IMR-90 (cell line): ENCODE measurements around the gene KDM2A. TPM values are rescaled to one million over a fixed set of nuclear protein-coding genes. Genes with fewer than 3 reads are reported as not detected.

ENCODE experiments used
- ATAC-seq: fragments of 200-7000 bp; cut with Tn5 transposase; 2 replicates; pipeline ENCODE4 v1.9.1; 2020; ENCODE audit warnings: low read depth, mild to moderate bottlenecking, moderate library complexity
- BruUV-seq: library from RNA; stranded (reverse); fragments of 400-500 nt; replicated peaks from 2 replicates; lab custom pipeline; 2021; lab: Mats Ljungman, UMichigan
- CTCF ChIA-PET: fragments of 300-600 bp; formaldehyde crosslinking; extraction: SDS; loops from one replicate; lab custom pipeline; 2021; ENCODE audit warnings: antibody characterized with exemption; lab: Yijun Ruan, JAX
- POLR2A ChIA-PET: fragments of 300-600 bp; sonication (Branson Sonifier 250); formaldehyde crosslinking; loops from one replicate; lab custom pipeline; 2022; ENCODE audit warnings: antibody characterized with exemption; ENCODE audit not compliant: unreplicated experiment; lab: Charles Lee
- DNase-seq: peaks from one replicate; pipeline ENCODE4 v3.0.0; 2013
- H2AFZ ChIP-seq: replicated peaks from 2 replicates; pipeline ENCODE3; 2013; ENCODE audit warnings: low read length, mild to moderate bottlenecking; ENCODE audit not compliant: poor library complexity
- H2AK5ac ChIP-seq: 2 replicates; pipeline ENCODE4 v1.6.1; 2013; ENCODE audit warnings: low read depth, low read length, inconsistent platforms
- H2AK9ac ChIP-seq: replicated peaks from 2 replicates; pipeline ENCODE3; 2013; ENCODE audit warnings: mild to moderate bottlenecking, low read depth, low read length, moderate library complexity; ENCODE audit not compliant: poor library complexity
- H2BK120ac ChIP-seq: 2 replicates; pipeline ENCODE4 v1.6.1; 2013; ENCODE audit warnings: low read depth, low read length, inconsistent platforms
- H2BK15ac ChIP-seq: 3 replicates; pipeline ENCODE4 v1.6.1; 2013; ENCODE audit warnings: low read depth, low read length, inconsistent platforms
- H2BK20ac ChIP-seq: 2 replicates; pipeline ENCODE4 v1.6.1; 2013; ENCODE audit warnings: low read depth, mild to moderate bottlenecking, inconsistent platforms, low read length, moderate library complexity
- H2BK5ac ChIP-seq: 2 replicates; pipeline ENCODE4 v1.6.1; 2013; ENCODE audit warnings: mild to moderate bottlenecking, low read depth, low read length, inconsistent platforms; ENCODE audit not compliant: poor library complexity, severe bottlenecking
- H3K14ac ChIP-seq: replicated peaks from 2 replicates; pipeline ENCODE4 v1.6.1; 2013; ENCODE audit warnings: low read depth, low read length, inconsistent platforms
- H3K18ac ChIP-seq: 2 replicates; pipeline ENCODE4 v1.6.1; 2013; ENCODE audit warnings: low read depth, low read length, control low read depth
- H3K23ac ChIP-seq: 2 replicates; pipeline ENCODE4 v1.6.1; 2013; ENCODE audit warnings: low read depth, low read length, inconsistent platforms
- H3K27ac ChIP-seq: 2 replicates; pipeline ENCODE4 v1.5.1; 2013; ENCODE audit warnings: mild to moderate bottlenecking, control low read depth, low read length; ENCODE audit not compliant: insufficient read depth
- H3K27me3 ChIP-seq: 2 replicates; pipeline ENCODE4 v1.6.1; 2013; ENCODE audit warnings: low read length; ENCODE audit not compliant: control insufficient read depth, insufficient read depth
- H3K36me3 ChIP-seq: 2 replicates; pipeline ENCODE4 v1.6.1; 2013; ENCODE audit warnings: low read length, mixed read lengths; ENCODE audit not compliant: control insufficient read depth, insufficient read depth
- H3K4ac ChIP-seq: 2 replicates; pipeline ENCODE4 v1.6.1; 2013; ENCODE audit warnings: low read depth, low read length, inconsistent platforms
- H3K4me1 ChIP-seq: 2 replicates; pipeline ENCODE4 v1.6.1; 2013; ENCODE audit warnings: low read length, mixed read lengths; ENCODE audit not compliant: control insufficient read depth, insufficient read depth
- H3K4me2 ChIP-seq: 2 replicates; pipeline ENCODE4 v1.6.1; 2013; ENCODE audit warnings: low read depth, mild to moderate bottlenecking, control low read depth, low read length, moderate library complexity
- H3K4me3 ChIP-seq: 2 replicates; pipeline ENCODE4 v1.5.1; 2013; ENCODE audit warnings: low read depth, mild to moderate bottlenecking, control low read depth, low read length, moderate library complexity; ENCODE audit not compliant: insufficient read depth
- H3K56ac ChIP-seq: 2 replicates; pipeline ENCODE4 v1.6.1; 2013; ENCODE audit warnings: low read length, inconsistent platforms; ENCODE audit not compliant: insufficient read depth; ENCODE audit errors: extremely low read depth
- H3K79me1 ChIP-seq, 2 experiments: 2 replicates each; pipeline ENCODE4 v1.6.1; 2013; ENCODE audit warnings: low read length in 2 of 2, inconsistent platforms in 1 of 2, low read depth in 1 of 2
- H3K9ac ChIP-seq: 2 replicates; pipeline ENCODE4 v1.6.1; 2013; ENCODE audit warnings: low read depth, low read length, control low read depth
- H3K9me1 ChIP-seq: 2 replicates; pipeline ENCODE4 v1.6.1; 2013; ENCODE audit warnings: low read length, inconsistent platforms; ENCODE audit not compliant: insufficient read depth
- H3K9me3 ChIP-seq: 2 replicates; pipeline ENCODE4 v1.6.1; 2013; ENCODE audit warnings: low read length; ENCODE audit not compliant: control insufficient read depth, insufficient read depth
- H4K20me1 ChIP-seq: 2 replicates; pipeline ENCODE4 v1.6.1; 2013; ENCODE audit warnings: low read length, inconsistent platforms; ENCODE audit not compliant: insufficient read depth
- H4K5ac ChIP-seq: 2 replicates; pipeline ENCODE4 v1.6.1; 2013; ENCODE audit warnings: mild to moderate bottlenecking, low read depth, low read length, control low read depth
- H4K8ac ChIP-seq, 2 experiments: 2 replicates each; pipeline ENCODE4 v1.6.1; 2013; ENCODE audit warnings: low read depth in 2 of 2, low read length in 2 of 2, control low read depth in 1 of 2, inconsistent platforms in 1 of 2
- H4K91ac ChIP-seq: 2 replicates; pipeline ENCODE4 v1.6.1; 2013; ENCODE audit warnings: low read depth, low read length, inconsistent platforms; ENCODE audit not compliant: insufficient read depth
- CEBPB ChIP-seq: IDR thresholded peaks from 2 replicates; pipeline ENCODE4 v1.6.1; 2012; ENCODE audit warnings: low read depth, low read length, improper control_type of control experiment
- POLR2A ChIP-seq: IDR thresholded peaks from 2 replicates; pipeline ENCODE4 v1.6.1; 2012; ENCODE audit warnings: mild to moderate bottlenecking, low read depth, low read length
- RCOR1 ChIP-seq: IDR thresholded peaks from 2 replicates; pipeline ENCODE4 v1.6.1; 2012; ENCODE audit warnings: mild to moderate bottlenecking, low read length, improper control_type of control experiment; ENCODE audit not compliant: insufficient replicate concordance
- WGBS, 2 experiments: methylation state at CpG; one replicate each; pipeline versions ENCODE4 v1.1.5 to v1.1.7; 2013; ENCODE audit warnings: missing lambda C conversion rate in 2 of 2; ENCODE audit not compliant: insufficient read length in 1 of 2; ENCODE audit errors: extremely low coverage in 2 of 2; 5-methylcytosine and 5-hydroxymethylcytosine counted together
- dilution Hi-C: fragments of 300-500 bp; cut with HindIII; formaldehyde crosslinking; loops from one replicate; pipeline ENCODE4 v1.14.3; 2018; ENCODE audit warnings: low sequenced_read_pairs; ENCODE audit not compliant: unreplicated experiment
- in situ Hi-C: fragments of 300-500 bp; cut with MboI; formaldehyde crosslinking; loops from 3 replicates; pipeline ENCODE4 v1.14.3; 2019; ENCODE audit warnings: low sequenced_read_pairs, inconsistent platforms, mixed read lengths
- intact Hi-C: fragments of 100-400 bp; cut with micrococcal nuclease; formaldehyde crosslinking; loops from 2 replicates; pipeline ENCODE4 v1.10.0; 2022
- polyA plus RNA-seq, 3 experiments: library from polyadenylated mRNA; depleted of rRNA; stranded (reverse); fragments of >200 nt; gene quantifications; 2 replicates each; pipeline ENCODE4 v1.2.3, GENCODE V29; 2012; ENCODE audit warnings: low replicate concordance in 1 of 3
- total RNA-seq: library from RNA; depleted of rRNA; stranded (reverse); fragments of >200 nt; gene quantifications from 2 replicates; pipeline ENCODE4 v1.2.3, GENCODE V29; 2012

KDM2A gene
- total and polyA plus RNA-seq, 2 of the 4 experiments (the other 2 are of a cell fraction): 26.7 to 42.6 TPM

GRCh38 chr11:67230406-67230805, 111.3 kb downstream of the KDM2A start:
- Histone ChIP-seq H2BK120ac (no peak overlapping the region), H4K91ac (no peak overlapping the region), H3K4me1 (no peaks in the 10 kb centered on the region), H3K9me3 (no peaks in the 10 kb centered on the region), H3K4ac (no peak overlapping the region), H2AFZ (no peak overlapping the region), H3K14ac (no peak overlapping the region), H3K4me3 (no peak overlapping the region), H3K27me3 (no peaks in the 10 kb centered on the region), H3K36me3 (peaks cover 38% of the 10 kb centered on the region), H4K5ac (no peak overlapping the region), H2BK5ac (no peak overlapping the region), H2AK9ac (no peak overlapping the region), H2BK15ac (no peak overlapping the region), H3K18ac (no peak overlapping the region), H4K20me1 (no peaks in the 10 kb centered on the region; the same call in 1 of the 2 replicates), H2AK5ac (no peak overlapping the region), H3K27ac (no peak overlapping the region), H4K8ac (no peak overlapping the region), H3K23ac (no peak overlapping the region), H3K9me1 (peaks cover 6% of the 10 kb centered on the region; the same call in 1 of the 2 replicates), H3K4me2 (no peak overlapping the region), H2BK20ac (no peak overlapping the region), H3K79me1 (peaks cover 13 to 22% of the 10 kb centered on the region in 2 experiments), H3K9ac (no peak overlapping the region), H3K56ac (no peak overlapping the region)
- WGBS, 2 experiments: no CpG with 5 or more reads among the region's 3 CpGs
- TF ChIP-seq CEBPB (peak; percentile 50; the same call in 1 of the 2 replicates), POLR2A (no peak), RCOR1 (no peak)
- intact Hi-C loops: loop anchor here (10.0 kb wide), 1 partner anchor 46 kb away; no protein-coding TSS in a partner anchor
- DNase-seq (no peak), ATAC-seq (no peak)
- POLR2A ChIA-PET: no interaction called here
- in situ Hi-C loops: no loop called here
- dilution Hi-C loops: no loop called here
- CTCF ChIA-PET: interaction anchor here (0.6 kb wide), 2 partner anchors 40 to 59 kb away, joined by 4 to 6 read pairs; no protein-coding TSS in a partner anchor
- BruUV-seq: no TSS peak
